ENCODE measurements around the gene SPI1.

DNA sequence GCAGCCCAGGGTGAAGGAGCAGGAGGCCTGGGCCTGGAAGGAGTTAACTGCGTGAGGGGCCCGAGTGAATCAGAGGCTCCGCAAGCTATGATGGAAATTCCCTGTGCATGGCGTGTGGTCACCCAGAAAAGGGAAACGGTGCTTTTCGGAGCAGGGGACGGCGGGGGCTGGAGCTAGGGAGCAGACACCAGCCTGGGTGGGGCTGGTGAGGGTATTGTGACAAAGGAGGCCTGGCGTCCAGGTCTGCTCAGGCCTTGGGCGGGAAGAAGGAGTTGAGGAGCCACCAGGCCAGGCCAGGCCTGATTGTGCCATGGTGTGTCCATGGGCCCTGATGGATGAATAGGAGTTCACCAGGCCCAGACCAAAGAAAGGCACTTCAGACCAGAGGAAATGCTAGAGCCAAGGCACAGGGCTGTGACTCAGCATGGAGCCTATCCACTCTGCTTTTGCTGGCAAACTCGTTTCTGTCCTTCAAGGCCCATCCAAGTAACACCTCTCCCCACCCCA is 12.8 kb upstream of the SPI1 start:
- TF ChIP-seq, protein P1, sequence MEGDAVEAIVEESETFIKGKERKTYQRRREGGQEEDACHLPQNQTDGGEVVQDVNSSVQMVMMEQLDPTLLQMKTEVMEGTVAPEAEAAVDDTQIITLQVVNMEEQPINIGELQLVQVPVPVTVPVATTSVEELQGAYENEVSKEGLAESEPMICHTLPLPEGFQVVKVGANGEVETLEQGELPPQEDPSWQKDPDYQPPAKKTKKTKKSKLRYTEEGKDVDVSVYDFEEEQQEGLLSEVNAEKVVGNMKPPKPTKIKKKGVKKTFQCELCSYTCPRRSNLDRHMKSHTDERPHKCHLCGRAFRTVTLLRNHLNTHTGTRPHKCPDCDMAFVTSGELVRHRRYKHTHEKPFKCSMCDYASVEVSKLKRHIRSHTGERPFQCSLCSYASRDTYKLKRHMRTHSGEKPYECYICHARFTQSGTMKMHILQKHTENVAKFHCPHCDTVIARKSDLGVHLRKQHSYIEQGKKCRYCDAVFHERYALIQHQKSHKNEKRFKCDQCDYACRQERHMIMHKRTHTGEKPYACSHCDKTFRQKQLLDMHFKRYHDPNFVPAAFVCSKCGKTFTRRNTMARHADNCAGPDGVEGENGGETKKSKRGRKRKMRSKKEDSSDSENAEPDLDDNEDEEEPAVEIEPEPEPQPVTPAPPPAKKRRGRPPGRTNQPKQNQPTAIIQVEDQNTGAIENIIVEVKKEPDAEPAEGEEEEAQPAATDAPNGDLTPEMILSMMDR (IDR thresholded peaks at IDR 0.05): no peak
- TF ChIP-seq ESRRA (IDR thresholded peaks at IDR 0.05; ENCODE audit: borderline replicate concordance, low read length) (no peak), CEBPB (IDR thresholded peaks at IDR 0.05) (no peak), POLR2AphosphoS2 (conservative IDR thresholded peaks at IDR 0.05; ENCODE audit: low read length) (no peak), CHD2 (IDR thresholded peaks at IDR 0.05; ENCODE audit: low read length, partially characterized antibody) (no peak), POLR2A (IDR thresholded peaks at IDR 0.05; ENCODE audit: low read length) (no peak), NR3C1 (IDR thresholded peaks at IDR 0.05) (no peak), RAD21 (conservative IDR thresholded peaks at IDR 0.05 in 1 of 2, IDR thresholded peaks at IDR 0.05 in 1 of 2) (no peak), EHF (CRISPR knock-in tag; IDR thresholded peaks at IDR 0.05) (no peak), KDM1A (IDR thresholded peaks at IDR 0.05; ENCODE audit: low read depth) (no peak)
- TF ChIP-seq, protein P2, sequence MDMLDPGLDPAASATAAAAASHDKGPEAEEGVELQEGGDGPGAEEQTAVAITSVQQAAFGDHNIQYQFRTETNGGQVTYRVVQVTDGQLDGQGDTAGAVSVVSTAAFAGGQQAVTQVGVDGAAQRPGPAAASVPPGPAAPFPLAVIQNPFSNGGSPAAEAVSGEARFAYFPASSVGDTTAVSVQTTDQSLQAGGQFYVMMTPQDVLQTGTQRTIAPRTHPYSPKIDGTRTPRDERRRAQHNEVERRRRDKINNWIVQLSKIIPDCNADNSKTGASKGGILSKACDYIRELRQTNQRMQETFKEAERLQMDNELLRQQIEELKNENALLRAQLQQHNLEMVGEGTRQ (IDR thresholded peaks at IDR 0.05): no peak
- TF ChIP-seq, protein P3, sequence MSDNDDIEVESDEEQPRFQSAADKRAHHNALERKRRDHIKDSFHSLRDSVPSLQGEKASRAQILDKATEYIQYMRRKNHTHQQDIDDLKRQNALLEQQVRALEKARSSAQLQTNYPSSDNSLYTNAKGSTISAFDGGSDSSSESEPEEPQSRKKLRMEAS (IDR thresholded peaks at IDR 0.05): no peak
- TF ChIP-seq, protein P4, sequence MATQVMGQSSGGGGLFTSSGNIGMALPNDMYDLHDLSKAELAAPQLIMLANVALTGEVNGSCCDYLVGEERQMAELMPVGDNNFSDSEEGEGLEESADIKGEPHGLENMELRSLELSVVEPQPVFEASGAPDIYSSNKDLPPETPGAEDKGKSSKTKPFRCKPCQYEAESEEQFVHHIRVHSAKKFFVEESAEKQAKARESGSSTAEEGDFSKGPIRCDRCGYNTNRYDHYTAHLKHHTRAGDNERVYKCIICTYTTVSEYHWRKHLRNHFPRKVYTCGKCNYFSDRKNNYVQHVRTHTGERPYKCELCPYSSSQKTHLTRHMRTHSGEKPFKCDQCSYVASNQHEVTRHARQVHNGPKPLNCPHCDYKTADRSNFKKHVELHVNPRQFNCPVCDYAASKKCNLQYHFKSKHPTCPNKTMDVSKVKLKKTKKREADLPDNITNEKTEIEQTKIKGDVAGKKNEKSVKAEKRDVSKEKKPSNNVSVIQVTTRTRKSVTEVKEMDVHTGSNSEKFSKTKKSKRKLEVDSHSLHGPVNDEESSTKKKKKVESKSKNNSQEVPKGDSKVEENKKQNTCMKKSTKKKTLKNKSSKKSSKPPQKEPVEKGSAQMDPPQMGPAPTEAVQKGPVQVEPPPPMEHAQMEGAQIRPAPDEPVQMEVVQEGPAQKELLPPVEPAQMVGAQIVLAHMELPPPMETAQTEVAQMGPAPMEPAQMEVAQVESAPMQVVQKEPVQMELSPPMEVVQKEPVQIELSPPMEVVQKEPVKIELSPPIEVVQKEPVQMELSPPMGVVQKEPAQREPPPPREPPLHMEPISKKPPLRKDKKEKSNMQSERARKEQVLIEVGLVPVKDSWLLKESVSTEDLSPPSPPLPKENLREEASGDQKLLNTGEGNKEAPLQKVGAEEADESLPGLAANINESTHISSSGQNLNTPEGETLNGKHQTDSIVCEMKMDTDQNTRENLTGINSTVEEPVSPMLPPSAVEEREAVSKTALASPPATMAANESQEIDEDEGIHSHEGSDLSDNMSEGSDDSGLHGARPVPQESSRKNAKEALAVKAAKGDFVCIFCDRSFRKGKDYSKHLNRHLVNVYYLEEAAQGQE (IDR thresholded peaks at IDR 0.05): no peak
- TF ChIP-seq, protein P5, sequence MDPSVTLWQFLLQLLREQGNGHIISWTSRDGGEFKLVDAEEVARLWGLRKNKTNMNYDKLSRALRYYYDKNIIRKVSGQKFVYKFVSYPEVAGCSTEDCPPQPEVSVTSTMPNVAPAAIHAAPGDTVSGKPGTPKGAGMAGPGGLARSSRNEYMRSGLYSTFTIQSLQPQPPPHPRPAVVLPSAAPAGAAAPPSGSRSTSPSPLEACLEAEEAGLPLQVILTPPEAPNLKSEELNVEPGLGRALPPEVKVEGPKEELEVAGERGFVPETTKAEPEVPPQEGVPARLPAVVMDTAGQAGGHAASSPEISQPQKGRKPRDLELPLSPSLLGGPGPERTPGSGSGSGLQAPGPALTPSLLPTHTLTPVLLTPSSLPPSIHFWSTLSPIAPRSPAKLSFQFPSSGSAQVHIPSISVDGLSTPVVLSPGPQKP (IDR thresholded peaks at IDR 0.05; ENCODE audit: low read depth, low read length): no peak

Measured in A549 (cell line).